Endothelial cell of umbilical vein (primary cell): Measurements from ENCODE around the gene CACNA1S. TPM values are rescaled to one million over a fixed set of nuclear protein-coding genes. Genes with fewer than 3 reads are reported as not detected.
A peak's percentile ranks its signal among the peaks of the same experiment; 100 is the strongest.

Experiments
- BruUV-seq: library from RNA; stranded (reverse); fragments of 400-500 nt; replicated peaks from 2 replicates; lab custom pipeline; 2021; lab: Mats Ljungman, UMichigan
- CTCF ChIA-PET: fragments of 300-600, 350-600 bp; sonication (Branson Sonifier 250); formaldehyde crosslinking; loops from one replicate; lab custom pipeline; 2021; ENCODE audit warnings: antibody characterized with exemption, inconsistent platforms; lab: Charles Lee
- POLR2A ChIA-PET: fragments of 300-600, 350-600 bp; sonication (Branson Sonifier 250); formaldehyde crosslinking; loops from one replicate; lab custom pipeline; 2021; ENCODE audit warnings: antibody characterized with exemption, inconsistent platforms; lab: Charles Lee
- DNase-seq: peaks from one replicate; pipeline ENCODE4 v3.0.0-alpha.2; 2011; ENCODE audit warnings: low read depth, low spot score
- FAIRE-seq: peaks from 2 replicates; lab custom pipeline; 2011; peaks lifted over from hg19 to GRCh38; lab: Jason Lieb, UNC
- H2AFZ ChIP-seq: 2 replicates; pipeline ENCODE4 v1.6.0; 2012; ENCODE audit warnings: low read depth, low read length, control low read depth, inconsistent platforms
- H3K27ac ChIP-seq: 2 replicates; pipeline ENCODE4 v1.5.1; 2011; ENCODE audit warnings: low read depth, mild to moderate bottlenecking, control low read depth, low read length, moderate library complexity; ENCODE audit not compliant: insufficient read depth
- H3K27me3 ChIP-seq, 2 experiments: 2 replicates each; pipeline versions ENCODE4 v1.6.0 to v1.6.1; 2011; ENCODE audit warnings: low read length in 2 of 2, mixed read lengths in 1 of 2; ENCODE audit not compliant: control insufficient read depth in 2 of 2, insufficient read depth in 2 of 2
- H3K36me3 ChIP-seq, 2 experiments: 2 replicates in 1 of 2; 3 replicates in 1 of 2; pipeline ENCODE4 v1.5.1; 2011; ENCODE audit warnings: low read length in 2 of 2, mild to moderate bottlenecking in 1 of 2, moderate library complexity in 1 of 2; ENCODE audit not compliant: control insufficient read depth in 2 of 2, insufficient read depth in 2 of 2; ENCODE audit errors: extremely low read depth in 1 of 2
- H3K4me1 ChIP-seq: 3 replicates; pipeline ENCODE4 v1.5.1; 2011; ENCODE audit warnings: mild to moderate bottlenecking, low read length; ENCODE audit not compliant: control insufficient read depth, insufficient read depth; ENCODE audit errors: extremely low read depth
- H3K4me2 ChIP-seq: 2 replicates; pipeline ENCODE4 v1.6.1; 2011; ENCODE audit warnings: low read length, control low read depth, mixed read lengths; ENCODE audit not compliant: insufficient read depth
- H3K4me3 ChIP-seq, 3 experiments: fragments of 200-600 bp in 1 of 3; sonication (generic), shearing (Covaris generic) in 1 of 3; replicated peaks in 1 of 3; 2 replicates each; pipeline ENCODE4 v1.5.1; 2011 to 2016; ENCODE audit warnings: control low read depth in 3 of 3, low read length in 3 of 3, mild to moderate bottlenecking in 2 of 3, inconsistent platforms in 1 of 3, low read depth in 1 of 3, moderate library complexity in 1 of 3; ENCODE audit not compliant: insufficient read depth in 1 of 3
- H3K79me2 ChIP-seq: 2 replicates; pipeline ENCODE4 v1.6.0; 2012; ENCODE audit warnings: low read length, inconsistent platforms; ENCODE audit not compliant: control insufficient read depth, insufficient read depth
- H3K9ac ChIP-seq: replicated peaks from 2 replicates; pipeline ENCODE3; 2011; ENCODE audit warnings: low read length, control low read depth; ENCODE audit not compliant: insufficient read depth; ENCODE audit errors: extremely low read depth
- H3K9me1 ChIP-seq: replicated peaks from 3 replicates; pipeline ENCODE4 v1.6.0; 2011; ENCODE audit warnings: mild to moderate bottlenecking, low read length; ENCODE audit not compliant: control insufficient read depth, insufficient read depth; ENCODE audit errors: extremely low read depth
- H3K9me3 ChIP-seq: replicated peaks from 2 replicates; pipeline ENCODE4 v1.5.1; 2012; ENCODE audit warnings: low read length, inconsistent platforms; ENCODE audit not compliant: control insufficient read depth, insufficient read depth
- H4K20me1 ChIP-seq: replicated peaks from 2 replicates; pipeline ENCODE3; 2011; ENCODE audit warnings: mild to moderate bottlenecking, low read length; ENCODE audit not compliant: control insufficient read depth, insufficient read depth; ENCODE audit errors: extremely low read depth
- EZH2 ChIP-seq: IDR thresholded peaks from 2 replicates; pipeline ENCODE4 v1.6.1; 2012; ENCODE audit warnings: borderline replicate concordance, low read depth, mild to moderate bottlenecking, moderate library complexity, low read length, inconsistent platforms; ENCODE audit not compliant: severe bottlenecking
- FOS ChIP-seq: IDR thresholded peaks from 2 replicates; pipeline ENCODE4 v1.6.1; 2011; ENCODE audit warnings: mild to moderate bottlenecking, low read length, moderate library complexity, borderline replicate concordance; ENCODE audit not compliant: insufficient read depth
- GATA2 ChIP-seq: IDR thresholded peaks from 2 replicates; pipeline ENCODE4 v1.7.0; 2011; ENCODE audit warnings: low read depth, mild to moderate bottlenecking, moderate library complexity, mixed read lengths, low read length; ENCODE audit not compliant: insufficient read length, insufficient read depth
- JUN ChIP-seq: IDR thresholded peaks from 2 replicates; pipeline ENCODE4 v1.6.1; 2011; ENCODE audit warnings: borderline replicate concordance, low read depth; ENCODE audit not compliant: insufficient read length, insufficient read depth
- MYC ChIP-seq: IDR thresholded peaks from one replicate; pipeline ENCODE4 v1.6.1; 2011; ENCODE audit warnings: mild to moderate bottlenecking, low read depth, low read length
- POLR2A ChIP-seq: IDR thresholded peaks from 2 replicates; pipeline ENCODE4 v1.6.1; 2012; ENCODE audit warnings: low read depth, mild to moderate bottlenecking, control low read depth, low read length
- POLR2AphosphoS5 ChIP-seq: IDR thresholded peaks from 2 replicates; pipeline ENCODE4 v1.6.1; 2012; ENCODE audit warnings: low read depth, mild to moderate bottlenecking, control low read depth, low read length, moderate library complexity; ENCODE audit not compliant: insufficient read depth
- dilution Hi-C: fragments of 300-500 bp; cut with MboI; formaldehyde crosslinking; loops from one replicate; pipeline ENCODE4 v1.15.0; 2019; ENCODE audit warnings: low sequenced_read_pairs; ENCODE audit not compliant: extremely low pct_ligation_motif_present
- intact Hi-C: fragments of 100-400 bp; cut with micrococcal nuclease; formaldehyde crosslinking; loops from one replicate; pipeline ENCODE4 v1.10.0; 2022
- polyA plus RNA-seq, 4 experiments: library from polyadenylated mRNA; depleted of rRNA in 3 of 4; stranded (reverse) in 3 of 4; unstranded in 1 of 4; fragments of >200 nt; gene quantifications; 2 replicates each; pipeline versions ENCODE4 v1.2.1 to v1.2.3, GENCODE V29; 2011 to 2012; ENCODE audit warnings: missing spikeins in 1 of 4
- total RNA-seq: library from RNA; stranded (reverse); gene quantifications from 2 replicates; pipeline ENCODE4 v1.2.3, GENCODE V29; 2021
- TF ChIP-seq, protein P1 (sequence below): IDR thresholded peaks from 2 replicates; pipeline ENCODE4 v1.6.1; 2011; ENCODE audit not compliant: insufficient read depth, insufficient read length
- TF ChIP-seq, protein P2 (sequence below), 2 donors: IDR thresholded peaks; 1 replicate in 1 of 2; 2 replicates in 1 of 2; pipeline ENCODE4 v1.5.1; 2011; ENCODE audit warnings: low read length in 2 of 2, mild to moderate bottlenecking in 2 of 2, moderate library complexity in 2 of 2, control low read depth in 1 of 2, inconsistent platforms in 1 of 2, low read depth in 1 of 2; ENCODE audit not compliant: insufficient read depth in 1 of 2; ENCODE audit errors: extremely low read depth in 1 of 2

Gene CACNA1S
- total and polyA plus RNA-seq, 2 donors (not counting 3 experiments of a cell fraction or from before 2014, with no cell fraction given) = not detected

DNA sequence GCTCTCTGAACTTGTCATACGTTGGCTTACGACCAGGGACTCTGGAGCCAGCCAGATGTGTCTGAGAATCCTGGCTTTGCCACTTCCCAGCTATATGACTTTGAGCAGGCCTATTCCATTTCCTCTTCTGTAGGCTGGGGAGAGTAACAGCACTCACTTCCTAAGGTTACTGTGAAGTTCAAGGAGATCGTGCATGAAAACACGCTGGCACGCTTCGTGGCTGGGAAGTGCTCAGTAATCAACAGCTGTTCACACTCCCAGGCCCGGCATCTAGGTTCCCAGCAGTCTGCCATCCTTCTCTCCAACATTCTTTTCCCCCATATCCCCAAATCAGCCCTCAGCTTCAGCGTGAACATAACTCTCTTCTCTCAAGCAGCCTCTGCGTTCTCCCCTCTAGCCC, 12.8 kb upstream of the CACNA1S start:
- CTCF ChIA-PET = interaction anchor here (0.9 to 1.6 kb wide), 2 partner anchors 8 to 10 kb away, joined by 4 to 5 read pairs; no protein-coding TSS in a partner anchor
- POLR2A ChIA-PET = no interaction called here
- no peak for FAIRE-seq
- Histone ChIP-seq H3K9me1 (no peaks in the 10 kb centered on the region), H3K4me1 (no peaks in the 10 kb centered on the region), H3K36me3 (no peaks in the 10 kb centered on the region), H3K79me2 (no peaks in the 10 kb centered on the region), H3K27me3 (peaks cover 22 to 23% of the 10 kb centered on the region in 2 experiments), H3K27ac (no peak overlapping the region), H3K4me2 (no peak overlapping the region), H3K9ac (no peak overlapping the region), H4K20me1 (no peaks in the 10 kb centered on the region), H2AFZ (no peak overlapping the region), H3K9me3 (no peaks in the 10 kb centered on the region), H3K4me3 (no peak overlapping the region)
- intact Hi-C loops (no loop called here), dilution Hi-C loops (no loop called here)
- no TSS peak for BruUV-seq
- peak; percentile 42 for DNase-seq
- TF ChIP-seq MYC (no peak), JUN (no peak), POLR2A (no peak), EZH2 (no peak)
- TF ChIP-seq, protein P1, sequence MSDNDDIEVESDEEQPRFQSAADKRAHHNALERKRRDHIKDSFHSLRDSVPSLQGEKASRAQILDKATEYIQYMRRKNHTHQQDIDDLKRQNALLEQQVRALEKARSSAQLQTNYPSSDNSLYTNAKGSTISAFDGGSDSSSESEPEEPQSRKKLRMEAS = no peak

DNA sequence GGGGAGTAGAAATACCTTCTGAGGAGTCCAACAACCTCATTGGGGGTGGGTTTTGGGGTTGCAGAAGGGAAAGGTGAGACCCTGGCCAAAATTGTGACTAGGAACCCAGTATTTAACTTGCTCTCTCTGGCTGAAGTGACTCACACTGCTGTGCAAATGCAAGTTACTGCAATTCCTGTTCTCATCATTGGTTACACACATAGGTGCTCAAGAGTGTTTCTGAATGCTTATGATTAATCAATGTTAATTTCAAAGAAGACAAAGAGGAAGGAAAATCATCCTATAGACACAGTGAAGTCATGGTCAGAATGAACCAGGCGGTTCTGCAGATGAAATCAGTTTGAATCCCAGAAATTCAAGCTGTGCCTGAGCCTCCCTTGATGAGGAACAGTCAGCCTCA, 11.6 kb upstream of the CACNA1S start:
- H3K4me1 ChIP-seq = no peaks in the 10 kb centered on the region
- TF ChIP-seq MYC (no peak), JUN (no peak), EZH2 (no peak), POLR2A (no peak), FOS (no peak), POLR2AphosphoS5 (no peak), GATA2 (no peak)
- TF ChIP-seq, protein P2, sequence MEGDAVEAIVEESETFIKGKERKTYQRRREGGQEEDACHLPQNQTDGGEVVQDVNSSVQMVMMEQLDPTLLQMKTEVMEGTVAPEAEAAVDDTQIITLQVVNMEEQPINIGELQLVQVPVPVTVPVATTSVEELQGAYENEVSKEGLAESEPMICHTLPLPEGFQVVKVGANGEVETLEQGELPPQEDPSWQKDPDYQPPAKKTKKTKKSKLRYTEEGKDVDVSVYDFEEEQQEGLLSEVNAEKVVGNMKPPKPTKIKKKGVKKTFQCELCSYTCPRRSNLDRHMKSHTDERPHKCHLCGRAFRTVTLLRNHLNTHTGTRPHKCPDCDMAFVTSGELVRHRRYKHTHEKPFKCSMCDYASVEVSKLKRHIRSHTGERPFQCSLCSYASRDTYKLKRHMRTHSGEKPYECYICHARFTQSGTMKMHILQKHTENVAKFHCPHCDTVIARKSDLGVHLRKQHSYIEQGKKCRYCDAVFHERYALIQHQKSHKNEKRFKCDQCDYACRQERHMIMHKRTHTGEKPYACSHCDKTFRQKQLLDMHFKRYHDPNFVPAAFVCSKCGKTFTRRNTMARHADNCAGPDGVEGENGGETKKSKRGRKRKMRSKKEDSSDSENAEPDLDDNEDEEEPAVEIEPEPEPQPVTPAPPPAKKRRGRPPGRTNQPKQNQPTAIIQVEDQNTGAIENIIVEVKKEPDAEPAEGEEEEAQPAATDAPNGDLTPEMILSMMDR (IDR thresholded peaks at IDR 0.05; ENCODE audit: extremely low read depth in 1 of 2, insufficient read depth in 1 of 2, low read depth in 1 of 2, low read length in 2 of 2) = no peak
- TF ChIP-seq, protein P1 = no peak
- peaks cover 29 to 30% of the 10 kb centered on the region in 2 experiments for H3K27me3 ChIP-seq
- H3K9me3 ChIP-seq = no peaks in the 10 kb centered on the region
- FAIRE-seq (no peak), DNase-seq (no peak)
- H3K4me2 ChIP-seq = no peak overlapping the region
- intact Hi-C loops (no loop called here), dilution Hi-C loops (no loop called here)
- H3K4me3 ChIP-seq = no peak overlapping the region
- H2AFZ ChIP-seq = no peak overlapping the region
- H3K27ac ChIP-seq = no peak overlapping the region
- ChIA-PET CTCF (no interaction called here), POLR2A (no interaction called here)
- no peak overlapping the region for H3K9ac ChIP-seq
- no peaks in the 10 kb centered on the region for H3K9me1 ChIP-seq
- no peaks in the 10 kb centered on the region for H3K79me2 ChIP-seq
- no TSS peak for BruUV-seq
- H3K36me3 ChIP-seq = no peaks in the 10 kb centered on the region
- H4K20me1 ChIP-seq = no peaks in the 10 kb centered on the region
